ENCODE data around the gene ITM2C. TPM values are rescaled to one million over a fixed set of nuclear protein-coding genes. Genes with fewer than 3 reads are reported as not detected.
A peak's percentile ranks its signal among the peaks of the same experiment; 100 is the strongest.

ITM2C gene
- total and polyA plus RNA-seq, 9 of the 15 experiments (the other 6 are each of a cell fraction or from before 2014, with no cell fraction given): 0.49 to 58.8 (median 21.5) TPM

- Histone ChIP-seq H3K79me2 (ENCODE audit: control insufficient read depth, insufficient read depth, low read length) (no peaks in the 10 kb centered on the region), H3K27ac (ENCODE audit: extremely low read depth, low read depth, low read length) (no peak overlapping the region), H3K9me1 (ENCODE audit: control insufficient read depth, insufficient read depth, low read length) (no peaks in the 10 kb centered on the region), H2AFZ (ENCODE audit: low read depth, low read length) (0 out of 2 replicates have a peak overlapping the region, but pooled peaks have one; percentile 32), H3K9me3 (replicated peaks; ENCODE audit: control insufficient read depth, insufficient read depth, low read depth, low read length) (no peaks in the 10 kb centered on the region), H3K4me1 (replicated peaks in 1 of 2; ENCODE audit: control insufficient read depth in 2 of 2, insufficient read depth in 2 of 2, low read length in 2 of 2) (peaks cover 0 to 16% of the 10 kb centered on the region in 2 experiments; a peak in 3 of 5 replicates), H4K20me1 (replicated peaks; ENCODE audit: control insufficient read depth, insufficient read depth, low read length) (no peaks in the 10 kb centered on the region), H3K4me3 (no peak overlapping the region), H3K36me3 (ENCODE audit: control insufficient read depth, insufficient read depth, low read length) (no peaks in the 10 kb centered on the region), H3K9ac (ENCODE audit: insufficient read depth in 1 of 2, low read depth in 2 of 2, low read length in 2 of 2) (peak overlapping the region in 1 of 2 experiments; percentile 17; a peak in 2 of 4 replicates), H3K27me3 (ENCODE audit: control insufficient read depth in 2 of 2, insufficient read depth in 2 of 2, low read length in 2 of 2) (peaks cover 3 to 29% of the 10 kb centered on the region in 2 experiments; a peak in 2 of 5 replicates), H3K4me2 (ENCODE audit: insufficient read depth, low read length) (no peak overlapping the region)
- TF ChIP-seq POLR2G (IDR thresholded peaks at IDR 0.05; ENCODE audit: low read depth, low read length) (0 out of 2 replicates have a peak, but pooled peaks have one; percentile 18), HOMEZ (CRISPR knock-in tag; IDR thresholded peaks at IDR 0.05) (no peak), MGA (IDR thresholded peaks at IDR 0.05) (peak; percentile 33; the same call in 1 of the 2 replicates), L3MBTL2 (IDR thresholded peaks at IDR 0.05) (peak; percentile 67), E2F6 (IDR thresholded peaks at IDR 0.05; ENCODE audit: borderline replicate concordance in 1 of 2, extremely low read depth in 1 of 2, insufficient read depth in 1 of 2, insufficient read length in 1 of 2, low read depth in 1 of 2, low read length in 1 of 2, poor library complexity in 1 of 2, severe bottlenecking in 1 of 2) (peak; percentile 32 to 83)
- DNase-seq (ENCODE audit: extremely low read depth in 1 of 4, low spot score in 3 of 4) (peak in 2 of 4 experiments; percentile 25 to 34), FAIRE-seq (no peak), ATAC-seq (peak; percentile 77)
- in situ Hi-C loops (cut with MboI): loop anchor here (10.0 kb wide), 1 partner anchor 156 kb away; no protein-coding TSS in a partner anchor
- WGBS (ENCODE audit: insufficient coverage, low coverage, missing lambda C conversion rate): 31% methylated on average over 5 of the region's 61 CpGs
- no TSS peak for BruUV-seq (replicated peaks)
- ChIA-PET POLR2A (no interaction called here), CTCF (ENCODE audit: low intra/inter-chr PET ratio) (no interaction called here)
- intact Hi-C loops (cut with micrococcal nuclease): no loop called here
These were observed 36.3 kb upstream of the ITM2C start for GRCh38 chr2:230828272-230828961.
